Dermis microvascular lymphatic vessel endothelial cell (primary cell): ENCODE measurements around the gene NOL4L. TPM values are rescaled to one million over a fixed set of nuclear protein-coding genes. Genes with fewer than 3 reads are reported as not detected.

Experiments
- DNase-seq, 2 donors: peaks; one replicate each; pipeline versions ENCODE4 v3.0.0 to v3.0.0-alpha.2; 2010; ENCODE audit warnings: low read depth in 2 of 2
- total RNA-seq: library from RNA; depleted of rRNA; stranded (reverse); fragments of >200 nt; gene quantifications from 2 replicates; pipeline ENCODE4 v1.2.1, GENCODE V29; 2014

Gene NOL4L
- total RNA-seq, 1 donor from 2014 or later: 7.7 TPM

DNA sequence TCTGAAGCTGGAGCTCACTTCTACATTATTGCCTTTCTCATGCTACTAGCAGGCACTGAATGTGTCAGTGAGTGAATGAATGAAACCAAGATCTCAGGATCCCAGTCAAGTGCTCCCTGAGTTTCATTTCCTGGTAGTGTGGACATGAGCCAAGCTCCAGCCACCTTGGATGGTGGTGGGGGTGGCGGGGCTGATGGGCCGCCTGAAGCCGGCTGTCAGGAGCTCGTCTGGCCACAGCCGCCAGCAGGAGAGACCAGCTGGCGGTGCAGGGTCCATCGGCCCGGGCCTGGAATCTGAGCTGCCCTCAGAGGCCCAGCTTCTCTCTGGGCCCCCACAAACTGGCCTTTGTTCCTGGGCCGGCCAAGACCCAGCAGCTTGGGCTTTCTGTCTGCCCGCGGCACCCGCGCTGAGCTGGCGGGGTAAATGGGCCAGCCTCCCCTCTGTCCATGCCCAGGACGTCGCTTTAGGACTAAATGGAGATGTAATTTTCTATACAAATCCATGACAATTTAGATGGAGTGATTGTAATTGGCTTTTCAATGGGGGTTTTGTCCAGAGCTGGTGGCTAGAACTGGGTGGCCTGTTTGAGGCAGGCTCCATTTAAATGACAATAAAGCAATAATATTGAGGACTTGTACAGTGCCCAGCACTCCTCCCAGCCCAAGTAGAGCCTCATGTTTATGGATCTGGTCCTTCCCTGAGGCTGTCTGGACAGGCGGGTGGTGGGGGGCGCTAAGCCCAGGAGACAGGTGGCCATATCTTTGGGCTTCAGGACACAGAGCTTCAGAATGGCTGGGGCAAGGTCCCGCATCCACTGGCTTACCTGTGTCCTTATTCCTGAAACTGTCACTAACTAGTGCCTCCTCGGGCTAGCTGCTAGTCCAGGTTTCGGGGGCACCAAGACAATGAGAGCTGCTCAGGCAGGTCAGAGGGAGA lies 43.5 kb downstream of the NOL4L start:
- no peak for DNase-seq

- DNase-seq: no peak
Measured at GRCh38 chr20:32539817-32540675, 45.1 kb downstream of the NOL4L start.

GRCh38 chr20:32539026-32539816 lies 45.9 kb downstream of the NOL4L start:
- no peak for DNase-seq

GRCh38 chr20:32538526-32538939 lies 46.6 kb downstream of the NOL4L start:
- no peak for DNase-seq

DNA sequence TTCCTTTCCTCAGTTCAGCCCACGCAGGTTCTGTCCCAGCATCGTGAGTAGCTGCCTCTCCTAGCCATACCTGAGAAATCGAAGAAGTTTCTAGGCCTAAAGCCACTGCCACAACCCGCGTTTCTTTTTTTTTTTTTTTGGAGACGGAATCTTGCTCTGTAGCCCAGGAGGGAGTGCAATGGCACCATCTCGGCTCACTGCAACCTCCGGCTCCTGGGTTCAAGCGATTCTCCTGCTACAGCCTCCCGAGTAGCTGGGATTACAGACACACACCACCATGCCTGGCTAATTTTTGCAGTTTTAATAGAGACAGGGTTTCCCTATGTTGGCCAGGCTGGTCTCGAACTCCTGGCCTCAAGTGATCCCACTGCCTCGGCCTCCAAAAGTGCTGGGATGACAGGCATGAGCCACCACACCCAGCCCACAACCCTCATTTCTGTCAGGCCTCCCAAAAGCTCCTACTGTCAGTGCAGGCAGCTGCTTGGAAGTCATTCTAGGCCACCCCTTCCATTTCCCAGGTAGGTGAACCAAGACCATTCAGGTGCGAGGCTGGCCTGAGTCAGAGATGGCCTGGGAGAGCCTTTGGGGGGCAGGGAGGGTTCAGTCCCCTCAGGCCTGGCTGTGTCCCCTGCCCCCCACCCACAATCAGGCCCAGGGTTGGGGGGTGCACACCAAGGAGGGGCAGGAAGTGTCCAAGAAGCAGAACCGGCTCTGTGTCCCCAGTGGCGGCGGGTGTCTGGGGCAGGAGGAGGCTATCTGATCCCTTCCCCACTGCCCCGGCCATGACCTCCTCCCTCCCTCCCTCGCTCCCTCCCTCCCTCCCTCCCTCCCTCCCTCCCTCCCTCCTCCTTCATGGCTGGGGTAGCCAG lies 47.2 kb downstream of the NOL4L start:
- no peak for DNase-seq

GRCh38 chr20:32536851-32537656 lies 48.1 kb downstream of the NOL4L start:
- no peak for DNase-seq

GRCh38 chr20:32535953-32536823 lies 48.9 kb downstream of the NOL4L start:
- peak in 1 of 2 donors; percentile 35 for DNase-seq

DNA sequence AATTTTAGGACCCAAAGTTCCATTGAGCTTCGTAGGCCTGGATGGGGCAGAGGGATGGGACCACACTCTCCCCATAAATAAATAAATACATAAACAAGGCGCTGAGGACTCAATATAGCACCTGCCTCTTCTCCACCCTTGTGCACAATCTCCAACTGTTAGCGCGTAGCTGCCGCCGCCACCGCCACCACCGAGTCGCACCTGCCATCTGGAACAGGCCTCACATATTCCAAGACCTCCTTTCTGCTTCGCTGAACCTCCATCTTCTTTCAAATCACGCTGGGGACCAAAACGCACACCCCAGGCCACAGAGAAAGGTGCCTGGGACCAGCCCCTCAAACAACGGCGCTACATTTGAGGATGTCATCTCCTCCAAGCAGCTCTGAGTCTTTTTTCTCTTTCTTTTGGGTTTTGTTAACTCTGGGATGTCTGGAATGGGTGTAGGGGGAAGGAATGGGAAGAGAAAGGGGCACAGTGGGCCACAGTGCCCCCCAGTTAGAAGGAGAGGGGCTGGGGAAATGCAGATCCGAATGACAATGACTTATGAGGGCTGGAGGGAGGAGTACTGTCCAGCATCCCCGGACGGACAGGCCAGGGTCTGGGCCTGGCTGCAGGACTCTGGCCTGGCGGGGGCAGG lies 49.7 kb downstream of the NOL4L start:
- no peak for DNase-seq

DNA sequence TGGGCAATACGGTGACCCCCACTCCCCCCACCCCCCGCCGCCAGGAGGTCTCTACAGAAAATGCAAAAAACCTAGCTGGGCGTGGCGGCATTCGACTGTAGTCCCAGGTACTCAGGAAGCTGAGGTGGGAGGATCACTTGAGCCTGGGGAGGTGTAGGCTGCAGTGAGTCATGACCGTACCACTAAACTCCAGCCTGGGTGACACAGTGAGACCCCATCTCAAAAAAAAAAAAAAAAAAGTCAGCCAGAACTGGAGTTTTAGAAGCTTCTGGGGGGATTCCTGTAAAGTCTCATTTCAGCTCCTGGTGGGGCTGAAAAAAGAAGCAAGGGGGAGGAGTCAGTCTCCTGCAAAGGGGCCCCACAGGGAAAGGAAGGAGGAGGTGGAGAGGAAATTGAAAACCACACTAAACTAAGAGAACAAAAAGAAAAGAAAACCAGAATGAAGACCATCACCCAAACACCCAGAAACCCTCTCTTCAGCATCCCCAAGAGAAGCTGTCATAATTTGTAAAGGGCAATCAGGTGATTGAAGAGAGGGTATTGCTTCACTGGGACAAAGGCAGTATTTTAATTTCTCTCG lies 50.4 kb downstream of the NOL4L start:
- DNase-seq: no peak

DNA sequence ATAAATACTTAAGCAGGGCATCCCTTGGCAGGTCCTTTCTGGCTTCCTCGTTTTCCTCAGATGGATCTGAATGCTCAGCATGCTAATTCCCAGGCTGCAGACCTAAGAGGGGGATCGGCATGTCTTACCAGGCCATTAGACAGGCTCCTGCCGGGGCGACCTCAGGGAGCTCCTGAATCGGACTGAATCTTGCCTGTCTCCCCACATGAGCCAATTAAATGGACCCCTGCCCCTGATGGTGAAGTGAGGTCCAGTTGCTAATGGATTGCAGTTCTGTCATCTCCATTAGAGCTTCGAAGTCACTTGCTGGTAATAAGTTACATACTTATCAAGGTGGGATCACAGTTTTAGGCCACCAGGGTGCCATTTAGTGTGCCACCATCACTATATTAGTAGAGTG lies 51.4 kb downstream of the NOL4L start:
- DNase-seq: no peak

DNA sequence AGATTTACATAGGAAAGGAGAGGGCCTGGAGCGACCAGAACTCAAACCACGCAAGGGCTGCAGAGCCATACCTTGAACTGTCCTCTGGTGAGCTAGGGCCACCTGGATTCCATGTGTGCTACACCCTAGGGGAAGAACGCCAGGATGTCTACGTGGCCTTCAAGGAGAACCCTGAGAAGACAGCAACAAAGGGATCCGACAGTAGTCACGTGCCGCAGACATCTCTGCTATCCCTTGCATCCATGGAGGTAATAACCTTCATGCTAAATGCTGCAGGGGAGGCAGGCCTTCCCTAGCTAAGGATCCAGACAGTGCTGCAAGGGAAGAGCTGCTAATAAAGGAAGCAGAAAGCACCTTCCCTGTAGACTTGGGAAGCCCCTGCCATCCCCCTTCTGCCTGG lies 52.9 kb downstream of the NOL4L start:
- DNase-seq: no peak

- no peak for DNase-seq
Measured at GRCh38 chr20:32528905-32529670, 56.0 kb downstream of the NOL4L start.

DNA sequence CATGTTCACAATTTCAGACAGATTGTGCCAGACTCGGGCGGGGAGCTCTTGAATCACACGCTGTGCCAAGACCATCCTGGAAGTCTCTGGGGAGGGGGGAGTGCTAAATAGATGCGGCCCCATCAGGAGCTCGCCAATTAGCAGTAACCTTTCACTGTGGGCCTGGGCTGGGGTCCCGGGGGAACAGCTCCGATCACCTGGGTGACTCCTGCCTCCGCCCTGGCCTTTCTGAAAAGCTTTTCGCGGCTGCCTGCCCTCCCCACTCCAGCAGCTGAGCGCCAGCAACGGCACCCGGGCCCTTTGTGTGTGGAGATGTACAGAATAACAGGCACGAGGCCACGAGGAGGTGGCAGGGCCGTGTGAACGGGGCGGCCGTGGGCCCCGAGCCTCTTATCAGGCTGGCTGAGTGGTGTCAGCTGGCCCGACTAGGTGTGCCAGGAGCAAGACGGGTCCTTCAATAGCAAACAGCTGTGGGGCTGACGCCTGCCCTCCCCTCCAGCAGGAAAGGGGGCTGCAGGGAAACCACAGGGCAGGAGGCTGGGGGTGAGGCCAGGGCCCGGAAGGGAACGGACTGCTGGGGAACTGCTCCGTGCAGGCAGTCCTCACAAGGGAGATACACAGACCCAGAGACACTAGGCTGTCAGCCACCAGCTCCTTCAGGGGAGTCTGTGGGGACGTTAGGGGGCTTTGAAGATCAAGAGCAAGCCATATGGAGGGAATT lies 56.8 kb downstream of the NOL4L start:
- DNase-seq: no peak

GRCh38 chr20:32527447-32528055 lies 57.6 kb downstream of the NOL4L start:
- no peak for DNase-seq

DNA sequence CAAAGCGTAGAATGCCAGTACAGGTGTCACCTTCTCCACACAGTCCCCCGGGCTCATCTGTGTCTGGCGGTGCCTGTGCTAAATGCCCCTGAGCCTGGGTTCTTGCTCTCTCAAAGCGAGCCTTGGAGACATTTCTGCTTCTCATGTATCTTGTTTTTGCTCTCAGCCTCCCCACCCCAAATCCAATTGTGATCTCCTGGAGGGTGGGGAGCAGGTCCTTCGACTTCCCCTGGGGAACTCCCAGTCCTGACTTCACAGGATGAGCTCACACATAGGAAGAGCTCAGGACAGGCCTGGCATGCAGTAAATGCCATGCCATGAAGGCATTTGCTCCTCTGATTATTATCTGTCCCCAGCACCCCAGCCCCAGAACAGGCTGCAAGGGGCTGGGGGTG lies 58.1 kb downstream of the NOL4L start:
- no peak for DNase-seq

DNA sequence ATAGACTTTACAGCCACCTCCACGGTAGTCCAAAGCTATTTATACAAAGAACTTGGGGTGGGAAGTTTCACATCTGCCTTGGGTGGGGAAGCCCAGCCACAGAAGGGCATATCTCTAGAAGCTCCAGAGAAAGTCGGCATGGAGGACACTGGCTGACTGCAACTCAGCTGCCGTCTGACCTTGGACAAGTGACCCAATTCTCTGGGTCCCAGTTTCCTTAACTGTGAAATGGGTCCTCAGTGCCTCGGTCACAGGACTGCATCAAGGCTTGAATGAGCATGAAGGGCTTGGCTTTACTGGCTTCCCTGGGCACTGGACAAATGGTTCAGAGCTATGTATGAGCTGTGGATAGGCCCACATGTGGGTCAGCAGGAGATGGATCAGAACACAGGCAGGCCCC lies 58.6 kb downstream of the NOL4L start:
- DNase-seq: no peak
